AG04450 (cell line): ENCODE data around the gene RBM45. TPM values are rescaled to one million over a fixed set of nuclear protein-coding genes. Genes with fewer than 3 reads are reported as not detected.
"Not testable (repeated sequence)": the region's sequence is repeated elsewhere in the genome, so short reads cannot be mapped to it uniquely, and the experiment has no call there.

Experiments
- CTCF ChIA-PET: fragments of 300-600, 350-600 bp; formaldehyde crosslinking; extraction: SDS; loops from one replicate; lab custom pipeline; 2022; ENCODE audit warnings: antibody characterized with exemption, inconsistent platforms; lab: Charles Lee
- POLR2A ChIA-PET: fragments of 350-600 bp; formaldehyde crosslinking; extraction: SDS; loops from one replicate; lab custom pipeline; 2021; ENCODE audit warnings: antibody characterized with exemption, inconsistent platforms; lab: Yijun Ruan, JAX
- DNase-seq: peaks from one replicate; pipeline ENCODE4 v3.0.0-alpha.2; 2011; ENCODE audit warnings: low read depth, low spot score
- H3K27ac ChIP-seq: one replicate; pipeline ENCODE4 v1.5.1; 2012; ENCODE audit warnings: low read depth, low read length, control low read depth
- H3K27me3 ChIP-seq: one replicate; pipeline ENCODE4 v1.6.0; 2012; ENCODE audit warnings: low read length; ENCODE audit not compliant: control insufficient read depth, insufficient read depth
- H3K4me3 ChIP-seq: 2 replicates; pipeline ENCODE4 v1.5.1; 2011; ENCODE audit warnings: mild to moderate bottlenecking, low read depth, low read length, control low read depth
- H3K9me3 ChIP-seq: 2 replicates; pipeline ENCODE4 v1.5.1; 2012; ENCODE audit warnings: low read length; ENCODE audit not compliant: control insufficient read depth, insufficient read depth
- CTCF ChIP-seq: IDR thresholded peaks from 2 replicates; pipeline ENCODE4 v1.5.1; 2011; ENCODE audit warnings: low read depth, low read length, control low read depth, inconsistent platforms
- polyA plus RNA-seq: library from polyadenylated mRNA; depleted of rRNA; stranded (reverse); fragments of >200 nt; gene quantifications from 2 replicates; pipeline ENCODE4 v1.2.3, GENCODE V29; 2011

The RBM45 gene
- polyA plus RNA-seq, 1 experiment: 21.9 TPM

- no peak for TF ChIP-seq CTCF
- CTCF ChIA-PET: interaction anchor here (0.6 to 3.7 kb wide), 3 partner anchors 10 to 272 kb away, joined by 3 to 27 read pairs (median 11); no protein-coding TSS in a partner anchor
- Histone ChIP-seq H3K27me3 (no peaks in the 10 kb centered on the region), H3K27ac (no peak overlapping the region), H3K9me3 (no peaks in the 10 kb centered on the region), H3K4me3 (no peak overlapping the region)
- DNase-seq: no peak
- POLR2A ChIA-PET: no interaction called here
Observed at GRCh38 chr2:178142274-178143065, 30.2 kb downstream of the RBM45 start.

GRCh38 chr2:178143481-178143880, 31.2 kb downstream of the RBM45 start:
- DNase-seq: no peak
- ChIA-PET CTCF (interaction anchor here (3.7 kb wide), 1 partner anchor 11 kb away, joined by 27 read pairs; no protein-coding TSS in a partner anchor), POLR2A (no interaction called here)

GRCh38 chr2:178152033-178152432, 39.8 kb downstream of the RBM45 start:
- Histone ChIP-seq H3K27ac (no peak overlapping the region), H3K27me3 (no peaks in the 10 kb centered on the region), H3K4me3 (no peak overlapping the region), H3K9me3 (no peaks in the 10 kb centered on the region)
- CTCF ChIA-PET: interaction anchor here (2.5 kb wide), 1 partner anchor 263 kb away, joined by 7 read pairs; no protein-coding TSS in a partner anchor
- DNase-seq: no peak
- TF ChIP-seq CTCF: no peak
- POLR2A ChIA-PET: no interaction called here

More at GRCh38 chr2:178143481-178143880, 31.2 kb downstream of the RBM45 start:
- Histone ChIP-seq H3K9me3 (no peaks in the 10 kb centered on the region), H3K27ac (no peak overlapping the region), H3K4me3 (no peak overlapping the region), H3K27me3 (no peaks in the 10 kb centered on the region)
- TF ChIP-seq CTCF: no peak

- no peaks in the 10 kb centered on the region for H3K27me3 ChIP-seq
- no peak overlapping the region for H3K27ac ChIP-seq
- POLR2A ChIA-PET: no interaction called here
- DNase-seq: no peak
- TF ChIP-seq CTCF: no peak
- no peak overlapping the region for H3K4me3 ChIP-seq
- no peaks in the 10 kb centered on the region for H3K9me3 ChIP-seq
- CTCF ChIA-PET: interaction anchor here (1.0 to 2.5 kb wide), 2 partner anchors 20 to 262 kb away, joined by 6 to 7 read pairs; no protein-coding TSS in a partner anchor
Observed at GRCh38 chr2:178152542-178152941, 40.3 kb downstream of the RBM45 start.

- no peak for DNase-seq
- H3K27ac ChIP-seq: no peak overlapping the region
- TF ChIP-seq CTCF: no peak
- ChIA-PET POLR2A (no interaction called here), CTCF (interaction anchor here (0.6 to 1.0 kb wide), 2 partner anchors 20 to 327 kb away, joined by 3 to 6 read pairs; partner anchors contain the start of gene PLEKHA3)
- no peaks in the 10 kb centered on the region for H3K9me3 ChIP-seq
- no peak overlapping the region for H3K4me3 ChIP-seq
- H3K27me3 ChIP-seq: no peaks in the 10 kb centered on the region
Observed at GRCh38 chr2:178152977-178153376, 40.7 kb downstream of the RBM45 start.

GRCh38 chr2:178153878-178154277, 41.6 kb downstream of the RBM45 start:
- POLR2A ChIA-PET, H3K27ac ChIP-seq, DNase-seq, H3K9me3 ChIP-seq, CTCF ChIA-PET, H3K27me3 ChIP-seq, H3K4me3 ChIP-seq: not testable (repeated sequence)
